ENCODE data around the gene XPNPEP2. TPM values are rescaled to one million over a fixed set of nuclear protein-coding genes. Genes with fewer than 3 reads are reported as not detected.

The XPNPEP2 gene
- total RNA-seq, 1 donor from 2014 or later, result not detected

DNA sequence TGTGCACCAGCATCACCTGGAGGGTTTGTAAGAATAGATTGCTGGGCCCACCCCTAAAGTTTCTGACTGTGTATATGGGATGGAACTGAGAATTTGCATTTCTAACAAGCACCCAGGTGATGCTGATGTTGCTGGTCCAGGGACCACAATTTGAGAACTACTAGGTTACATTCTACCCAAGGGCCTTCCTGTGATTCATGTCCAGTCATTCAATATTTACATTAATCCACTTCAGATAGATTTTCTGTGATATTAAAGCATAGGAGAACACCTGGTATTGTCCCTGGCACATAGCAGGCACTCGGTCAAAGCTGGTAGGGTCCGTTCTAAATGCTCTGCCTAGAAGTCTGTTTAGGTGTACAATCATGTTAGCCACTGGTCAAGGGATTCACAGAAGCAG is 19.5 kb upstream of the XPNPEP2 start:
- Mint-ChIP-seq H3K27me3 (ENCODE audit: unreplicated experiment) (peaks cover 2% of the 10 kb centered on the region), H3K27ac (ENCODE audit: unreplicated experiment) (no peak overlapping the region), H3K9me3 (ENCODE audit: unreplicated experiment) (peaks cover 1% of the 10 kb centered on the region), H3K36me3 (ENCODE audit: unreplicated experiment) (no peaks in the 10 kb centered on the region), H3K4me3 (ENCODE audit: unreplicated experiment) (no peak overlapping the region), H3K4me1 (ENCODE audit: low read depth, unreplicated experiment) (no peaks in the 10 kb centered on the region)
- DNase-seq, result no peak
- TF ChIP-seq, protein P1, sequence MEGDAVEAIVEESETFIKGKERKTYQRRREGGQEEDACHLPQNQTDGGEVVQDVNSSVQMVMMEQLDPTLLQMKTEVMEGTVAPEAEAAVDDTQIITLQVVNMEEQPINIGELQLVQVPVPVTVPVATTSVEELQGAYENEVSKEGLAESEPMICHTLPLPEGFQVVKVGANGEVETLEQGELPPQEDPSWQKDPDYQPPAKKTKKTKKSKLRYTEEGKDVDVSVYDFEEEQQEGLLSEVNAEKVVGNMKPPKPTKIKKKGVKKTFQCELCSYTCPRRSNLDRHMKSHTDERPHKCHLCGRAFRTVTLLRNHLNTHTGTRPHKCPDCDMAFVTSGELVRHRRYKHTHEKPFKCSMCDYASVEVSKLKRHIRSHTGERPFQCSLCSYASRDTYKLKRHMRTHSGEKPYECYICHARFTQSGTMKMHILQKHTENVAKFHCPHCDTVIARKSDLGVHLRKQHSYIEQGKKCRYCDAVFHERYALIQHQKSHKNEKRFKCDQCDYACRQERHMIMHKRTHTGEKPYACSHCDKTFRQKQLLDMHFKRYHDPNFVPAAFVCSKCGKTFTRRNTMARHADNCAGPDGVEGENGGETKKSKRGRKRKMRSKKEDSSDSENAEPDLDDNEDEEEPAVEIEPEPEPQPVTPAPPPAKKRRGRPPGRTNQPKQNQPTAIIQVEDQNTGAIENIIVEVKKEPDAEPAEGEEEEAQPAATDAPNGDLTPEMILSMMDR (IDR thresholded peaks at IDR 0.05; ENCODE audit: partially characterized antibody, unreplicated experiment), result no peak

DNA sequence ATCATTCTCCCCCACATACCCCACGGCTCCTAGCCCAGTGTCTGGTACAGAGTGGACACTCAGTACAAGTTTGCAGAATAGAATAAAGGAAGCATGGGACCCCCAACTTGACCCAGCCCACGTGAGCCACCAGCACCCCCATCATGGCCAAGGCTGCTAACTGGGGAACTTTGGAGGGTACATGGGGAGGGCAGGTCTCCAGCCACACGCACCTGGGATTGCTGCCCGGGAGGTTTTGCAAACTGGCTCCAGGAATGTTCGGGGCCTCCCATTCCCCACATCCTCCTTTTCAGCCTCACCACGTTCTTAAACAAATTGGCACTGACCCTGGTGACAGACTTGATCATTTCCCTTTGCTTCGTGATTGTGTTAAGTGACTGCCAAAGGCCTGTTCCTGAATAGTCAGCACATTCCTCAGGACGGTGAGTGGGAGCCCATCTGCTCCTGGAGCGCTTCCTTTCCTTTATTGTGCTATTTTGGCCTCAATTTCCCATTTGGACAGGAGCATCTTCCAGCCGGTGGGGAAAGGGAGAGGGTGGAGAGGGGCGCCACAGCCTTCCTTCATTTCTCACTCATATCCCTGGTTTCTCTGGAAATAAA is 18.7 kb upstream of the XPNPEP2 start:
- H3K4me3 Mint-ChIP-seq (ENCODE audit: unreplicated experiment), result no peak overlapping the region
- no peaks in the 10 kb centered on the region for H3K36me3 Mint-ChIP-seq (ENCODE audit: unreplicated experiment)
- peaks cover 1% of the 10 kb centered on the region for H3K9me3 Mint-ChIP-seq (ENCODE audit: unreplicated experiment)
- TF ChIP-seq, protein P1 (IDR thresholded peaks at IDR 0.05; ENCODE audit: partially characterized antibody, unreplicated experiment), result no peak
- DNase-seq, result no peak
- peaks cover 2% of the 10 kb centered on the region for H3K27me3 Mint-ChIP-seq (ENCODE audit: unreplicated experiment)
- no peak overlapping the region for H3K27ac Mint-ChIP-seq (ENCODE audit: unreplicated experiment)
- H3K4me1 Mint-ChIP-seq (ENCODE audit: low read depth, unreplicated experiment), result no peaks in the 10 kb centered on the region

DNA sequence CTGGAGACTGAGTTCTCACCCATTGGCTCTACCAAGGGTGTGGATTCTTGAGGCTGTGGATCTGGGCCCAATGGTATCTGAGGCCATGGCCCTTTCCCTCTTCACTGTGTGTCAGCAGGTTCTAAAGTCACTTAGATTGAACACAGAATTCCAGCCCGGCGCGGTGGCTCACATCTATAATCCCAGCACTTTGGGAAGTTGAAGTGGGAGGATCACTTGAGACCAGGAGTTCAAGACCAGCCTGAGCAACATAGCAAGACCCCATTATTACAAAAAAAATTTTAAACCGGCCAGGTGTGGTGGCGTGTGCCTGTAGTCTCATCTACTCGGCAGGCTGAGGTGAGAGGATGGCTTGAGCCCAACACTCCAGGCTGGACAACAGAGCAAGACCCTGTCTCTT is 18.0 kb upstream of the XPNPEP2 start:
- H3K27me3 Mint-ChIP-seq (ENCODE audit: unreplicated experiment), result peaks cover 2% of the 10 kb centered on the region
- no peak overlapping the region for H3K27ac Mint-ChIP-seq (ENCODE audit: unreplicated experiment)
- peaks cover 1% of the 10 kb centered on the region for H3K9me3 Mint-ChIP-seq (ENCODE audit: unreplicated experiment)
- DNase-seq, result no peak
- TF ChIP-seq, protein P1 (IDR thresholded peaks at IDR 0.05; ENCODE audit: partially characterized antibody, unreplicated experiment), result no peak
- no peaks in the 10 kb centered on the region for H3K4me1 Mint-ChIP-seq (ENCODE audit: low read depth, unreplicated experiment)
- no peaks in the 10 kb centered on the region for H3K36me3 Mint-ChIP-seq (ENCODE audit: unreplicated experiment)
- no peak overlapping the region for H3K4me3 Mint-ChIP-seq (ENCODE audit: unreplicated experiment)

DNA sequence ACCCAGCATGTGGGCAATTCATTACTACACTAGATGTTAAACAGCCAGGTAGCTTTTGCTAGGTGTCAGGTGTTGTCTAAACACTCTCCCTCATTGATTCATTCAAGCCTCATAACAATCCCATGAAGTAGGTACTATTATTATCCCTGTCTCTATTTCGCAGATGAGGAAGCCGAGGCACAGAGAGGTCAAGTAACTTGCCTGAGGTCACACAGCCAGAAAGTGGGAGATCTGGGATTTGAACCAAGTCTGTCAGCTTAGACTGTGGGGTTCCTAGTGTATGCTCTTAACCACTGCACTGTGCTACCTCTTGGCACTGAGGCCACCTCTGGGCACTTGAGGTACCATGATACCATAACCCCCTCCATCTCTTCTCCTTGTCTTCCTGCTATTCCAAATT is 17.4 kb upstream of the XPNPEP2 start:
- Mint-ChIP-seq H3K27me3 (ENCODE audit: unreplicated experiment) (peaks cover 2% of the 10 kb centered on the region), H3K9me3 (ENCODE audit: unreplicated experiment) (peaks cover 1% of the 10 kb centered on the region), H3K27ac (ENCODE audit: unreplicated experiment) (no peak overlapping the region), H3K4me3 (ENCODE audit: unreplicated experiment) (no peak overlapping the region), H3K4me1 (ENCODE audit: low read depth, unreplicated experiment) (no peaks in the 10 kb centered on the region), H3K36me3 (ENCODE audit: unreplicated experiment) (no peaks in the 10 kb centered on the region)
- TF ChIP-seq, protein P1 (IDR thresholded peaks at IDR 0.05; ENCODE audit: partially characterized antibody, unreplicated experiment), result no peak
- DNase-seq, result no peak

DNA sequence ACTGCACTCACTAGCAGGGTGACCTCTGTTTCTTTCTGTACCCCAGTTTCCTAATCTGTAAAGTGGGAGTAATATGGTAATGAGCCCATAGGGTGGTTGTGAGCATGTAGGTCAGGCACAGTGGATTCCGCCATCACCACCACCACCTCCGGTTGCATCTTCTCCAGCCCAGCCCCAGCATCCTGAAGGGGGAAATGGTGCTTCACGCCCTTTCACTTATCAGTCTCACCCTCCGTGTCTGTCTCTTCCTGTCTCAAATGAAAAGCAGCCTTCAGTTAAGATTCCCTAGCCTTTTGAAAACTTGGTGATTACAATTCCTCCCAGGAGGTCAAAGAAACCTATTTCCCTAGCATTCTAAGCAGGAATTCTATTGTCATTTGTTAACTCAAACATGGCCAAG is 16.9 kb upstream of the XPNPEP2 start:
- H3K4me1 Mint-ChIP-seq (ENCODE audit: low read depth, unreplicated experiment), result no peaks in the 10 kb centered on the region
- H3K36me3 Mint-ChIP-seq (ENCODE audit: unreplicated experiment), result no peaks in the 10 kb centered on the region
- DNase-seq, result no peak
- peaks cover 1% of the 10 kb centered on the region for H3K9me3 Mint-ChIP-seq (ENCODE audit: unreplicated experiment)
- TF ChIP-seq, protein P1 (IDR thresholded peaks at IDR 0.05; ENCODE audit: partially characterized antibody, unreplicated experiment), result no peak
- H3K27me3 Mint-ChIP-seq (ENCODE audit: unreplicated experiment), result peaks cover 2% of the 10 kb centered on the region
- H3K27ac Mint-ChIP-seq (ENCODE audit: unreplicated experiment), result no peak overlapping the region
- H3K4me3 Mint-ChIP-seq (ENCODE audit: unreplicated experiment), result no peak overlapping the region
